Karpas-422 (cell line): ENCODE data around the gene RNU6-1. TPM values are rescaled to one million over a fixed set of nuclear protein-coding genes. Genes with fewer than 3 reads are reported as not detected.
A peak's percentile ranks its signal among the peaks of the same experiment; 100 is the strongest.

Experiments
- DNase-seq: peaks from one replicate; pipeline ENCODE4 v3.0.0-alpha.2; 2015
- H2AFZ ChIP-seq: fragments of 200-600 bp; sonication (generic); 2 replicates; pipeline ENCODE4 v1.6.1; 2014; ENCODE audit warnings: antibody characterized with exemption, low read length, mixed read lengths
- H3K27ac ChIP-seq: fragments of 200-600 bp; sonication (generic); 2 replicates; pipeline ENCODE4 v1.5.1; 2014; ENCODE audit warnings: mild to moderate bottlenecking, low read length, moderate library complexity
- H3K27me3 ChIP-seq: fragments of 200-600 bp; sonication (generic); 2 replicates; pipeline ENCODE4 v1.6.1; 2014; ENCODE audit warnings: low read length, mixed read lengths
- H3K36me3 ChIP-seq: fragments of 200-600 bp; sonication (generic); 2 replicates; pipeline ENCODE4 v1.6.1; 2014; ENCODE audit warnings: low read length, mixed read lengths; ENCODE audit not compliant: insufficient read depth
- H3K4me1 ChIP-seq: fragments of 200-600 bp; sonication (generic); 2 replicates; pipeline ENCODE4 v1.6.1; 2014; ENCODE audit warnings: mild to moderate bottlenecking, low read length, mixed read lengths
- H3K4me2 ChIP-seq: fragments of 200-600 bp; sonication (generic); 2 replicates; pipeline ENCODE4 v1.6.1; 2014; ENCODE audit warnings: low read length, low read depth, mild to moderate bottlenecking; ENCODE audit not compliant: poor library complexity, severe bottlenecking
- H3K4me3 ChIP-seq: fragments of 200-600 bp; sonication (generic); 2 replicates; pipeline ENCODE4 v1.5.1; 2014; ENCODE audit warnings: mild to moderate bottlenecking, antibody characterized with exemption, low read length, mixed read lengths
- H3K79me2 ChIP-seq: fragments of 200-600 bp; sonication (generic); 2 replicates; pipeline ENCODE4 v1.6.1; 2014; ENCODE audit warnings: mild to moderate bottlenecking, low read length, mixed read lengths
- H3K9ac ChIP-seq: fragments of 200-600 bp; sonication (generic); 2 replicates; pipeline ENCODE4 v1.6.0; 2014; ENCODE audit warnings: low read length
- H3K9me2 ChIP-seq: fragments of 200-600 bp; sonication (generic), shearing (Covaris generic); replicated peaks from 2 replicates; pipeline ENCODE4 v1.6.0; 2014; ENCODE audit warnings: mild to moderate bottlenecking, low read length, moderate library complexity; ENCODE audit not compliant: insufficient read depth
- H3K9me3 ChIP-seq: fragments of 300-700, 200-600 bp; sonication (generic); 2 replicates; pipeline ENCODE4 v1.6.1; 2014; ENCODE audit warnings: low read length, mixed read lengths
- H4K20me1 ChIP-seq: fragments of 200-600 bp; sonication (generic); 2 replicates; pipeline ENCODE4 v1.6.1; 2014; ENCODE audit warnings: mild to moderate bottlenecking, antibody characterized with exemption, low read length, low read depth; ENCODE audit not compliant: insufficient read depth
- total RNA-seq: library from RNA; depleted of rRNA; stranded (reverse); fragments of >200 nt; shearing (Covaris generic); gene quantifications from 2 replicates; pipeline ENCODE4 v1.2.3, GENCODE V29; 2014; ENCODE audit warnings: low replicate concordance

Gene RNU6-1
- total RNA-seq, 1 experiment from 2014 or later = not detected

DNA sequence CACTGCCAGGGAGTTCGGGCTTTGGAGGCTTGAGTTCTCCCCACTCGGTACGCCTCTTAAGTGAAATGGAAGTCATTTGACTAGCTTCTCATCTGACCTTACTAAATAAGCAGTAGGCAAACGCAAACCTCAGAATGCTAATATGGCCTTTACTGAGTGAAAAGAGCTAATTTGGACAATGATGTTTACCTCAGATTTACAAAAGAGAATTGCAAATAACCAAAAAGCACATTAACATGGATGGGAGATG, 1.6 kb upstream of the RNU6-1 start:
- DNase-seq = peak; percentile 80
- Histone ChIP-seq H3K9ac (peak overlapping the region; percentile 99), H3K4me1 (peaks cover 59% of the 10 kb centered on the region), H3K9me2 (no peaks in the 10 kb centered on the region), H3K9me3 (no peaks in the 10 kb centered on the region), H3K4me2 (peak overlapping the region; percentile 74), H2AFZ (peak overlapping the region; percentile 44; the same call in 1 of the 2 replicates), H3K36me3 (no peaks in the 10 kb centered on the region), H4K20me1 (no peaks in the 10 kb centered on the region), H3K27ac (peak overlapping the region; percentile 92), H3K4me3 (peak overlapping the region; percentile 93), H3K27me3 (no peaks in the 10 kb centered on the region), H3K79me2 (no peaks in the 10 kb centered on the region)

DNA sequence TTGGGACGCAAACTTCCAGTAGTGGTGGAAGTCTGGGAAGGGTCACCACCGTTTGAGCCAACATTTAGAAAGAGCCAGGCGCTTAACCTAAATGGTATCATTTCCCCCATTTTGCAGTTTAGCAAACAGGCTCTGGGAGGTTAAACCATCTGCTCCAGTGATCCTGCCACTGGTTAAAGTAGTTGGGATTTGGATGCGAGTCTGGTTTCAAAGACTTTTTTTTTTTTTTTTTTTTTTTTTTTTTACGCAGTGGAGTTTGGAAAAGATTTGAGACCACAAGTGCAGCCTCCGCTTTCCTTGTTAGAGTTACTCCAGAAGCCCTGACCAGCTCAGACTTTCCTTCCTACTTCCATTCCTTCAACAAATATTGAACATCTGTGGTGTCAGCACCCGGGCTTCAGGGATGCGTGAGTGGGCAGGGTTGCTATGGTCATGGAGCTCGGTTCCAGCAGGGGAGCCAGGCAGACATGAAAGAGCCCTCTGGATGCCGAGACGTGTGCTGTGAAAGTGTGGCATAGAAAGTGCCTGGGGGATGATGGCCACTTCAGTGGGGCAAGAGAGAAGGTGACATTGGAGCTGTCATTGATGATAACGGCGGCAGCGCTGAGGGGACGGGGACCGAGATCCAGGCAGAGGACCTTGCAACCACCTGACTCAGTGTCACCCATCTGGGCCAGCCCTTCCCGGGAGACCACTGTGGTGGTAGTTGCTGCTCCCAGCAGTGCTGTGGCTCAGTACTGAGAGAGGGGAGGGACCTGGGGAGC, 1.1 kb upstream of the RNU6-1 start:
- no peaks in the 10 kb centered on the region for H3K36me3 ChIP-seq
- H3K27me3 ChIP-seq = no peaks in the 10 kb centered on the region
- peak overlapping the region; percentile 99 for H3K9ac ChIP-seq
- H3K4me1 ChIP-seq = peaks cover 59% of the 10 kb centered on the region
- peak overlapping the region; percentile 61; the same call in 1 of the 2 replicates for H2AFZ ChIP-seq
- no peaks in the 10 kb centered on the region for H3K9me3 ChIP-seq
- peak overlapping the region; percentile 74 for H3K4me2 ChIP-seq
- H3K9me2 ChIP-seq = no peaks in the 10 kb centered on the region
- no peak for DNase-seq
- H4K20me1 ChIP-seq = no peaks in the 10 kb centered on the region
- H3K79me2 ChIP-seq = no peaks in the 10 kb centered on the region
- peak overlapping the region; percentile 92 for H3K27ac ChIP-seq
- H3K4me3 ChIP-seq = peak overlapping the region; percentile 93

DNA sequence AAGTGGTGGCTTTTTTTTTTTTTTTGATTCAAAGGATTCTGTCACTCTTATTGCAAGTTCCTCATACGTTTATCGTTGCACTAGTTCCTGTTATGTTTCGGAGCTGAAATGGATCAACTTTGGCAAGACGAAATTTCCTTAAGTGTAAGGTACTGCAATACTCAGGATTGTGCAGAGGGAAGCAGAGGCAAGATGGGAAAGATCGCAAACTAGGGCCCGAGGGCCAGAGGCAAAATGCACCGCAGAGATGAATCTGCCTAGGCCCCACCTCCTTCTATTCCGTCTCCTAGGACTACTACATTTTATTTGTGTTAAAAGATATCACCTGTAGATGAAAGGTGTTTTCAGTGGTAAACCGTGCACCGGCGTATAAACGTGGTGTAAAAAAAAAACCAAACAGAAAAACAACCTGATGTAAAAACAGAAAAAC, 331 bp downstream of the RNU6-1 start:
- H3K27me3 ChIP-seq = no peaks in the 10 kb centered on the region
- H2AFZ ChIP-seq = peak overlapping the region; percentile 41
- peak overlapping the region; percentile 92 for H3K27ac ChIP-seq
- H3K9ac ChIP-seq = peak overlapping the region; percentile 99
- H3K4me2 ChIP-seq = peak overlapping the region; percentile 74
- H3K9me2 ChIP-seq = no peaks in the 10 kb centered on the region
- H3K36me3 ChIP-seq = no peaks in the 10 kb centered on the region
- no peaks in the 10 kb centered on the region for H3K79me2 ChIP-seq
- H3K4me1 ChIP-seq = peaks cover 71% of the 10 kb centered on the region
- DNase-seq = peak; percentile 76
- no peaks in the 10 kb centered on the region for H3K9me3 ChIP-seq
- no peaks in the 10 kb centered on the region for H4K20me1 ChIP-seq
- peak overlapping the region; percentile 93 for H3K4me3 ChIP-seq

GRCh38 chr15:67838789-67839332, 984 bp downstream of the RNU6-1 start:
- no peaks in the 10 kb centered on the region for H3K79me2 ChIP-seq
- H3K9me3 ChIP-seq = no peaks in the 10 kb centered on the region
- H3K27ac ChIP-seq = peak overlapping the region; percentile 92
- DNase-seq = no peak
- peak overlapping the region; percentile 44; the same call in 1 of the 2 replicates for H2AFZ ChIP-seq
- no peaks in the 10 kb centered on the region for H4K20me1 ChIP-seq
- peak overlapping the region; percentile 99 for H3K9ac ChIP-seq
- H3K4me2 ChIP-seq = peak overlapping the region; percentile 74
- H3K9me2 ChIP-seq = no peaks in the 10 kb centered on the region
- H3K4me3 ChIP-seq = peak overlapping the region; percentile 93
- H3K4me1 ChIP-seq = peaks cover 70% of the 10 kb centered on the region
- H3K27me3 ChIP-seq = no peaks in the 10 kb centered on the region
- no peaks in the 10 kb centered on the region for H3K36me3 ChIP-seq

GRCh38 chr15:67836955-67837354, 2.9 kb downstream of the RNU6-1 start:
- H3K9me3 ChIP-seq = no peaks in the 10 kb centered on the region
- H2AFZ ChIP-seq = no peak overlapping the region
- H3K9ac ChIP-seq = no peak overlapping the region
- no peak overlapping the region for H3K4me2 ChIP-seq
- no peak for DNase-seq
- peaks cover 64% of the 10 kb centered on the region for H3K4me1 ChIP-seq
- H3K27ac ChIP-seq = no peak overlapping the region
- no peaks in the 10 kb centered on the region for H3K27me3 ChIP-seq
- H3K79me2 ChIP-seq = no peaks in the 10 kb centered on the region
- no peaks in the 10 kb centered on the region for H4K20me1 ChIP-seq
- no peaks in the 10 kb centered on the region for H3K9me2 ChIP-seq
- H3K36me3 ChIP-seq = no peaks in the 10 kb centered on the region
- no peak overlapping the region for H3K4me3 ChIP-seq

DNA sequence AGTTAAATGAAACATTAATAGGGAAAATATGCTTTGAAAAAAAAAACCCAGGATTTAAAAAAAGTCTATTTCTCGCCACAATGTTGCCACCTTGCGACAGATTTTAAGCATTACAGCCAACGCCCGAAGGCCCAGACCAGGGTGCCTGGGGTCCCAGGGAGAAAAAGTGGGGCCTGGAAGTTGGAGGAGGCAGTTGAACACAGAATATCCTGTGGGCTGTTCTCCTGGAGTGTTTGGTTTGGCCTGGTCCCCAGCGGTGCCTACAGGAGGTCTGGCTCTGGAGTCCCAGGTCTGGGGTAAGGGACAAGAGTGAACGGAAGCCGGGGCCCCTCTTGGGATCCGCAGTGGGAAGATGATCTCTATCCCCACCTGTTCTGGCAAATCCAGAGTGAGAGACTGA, 3.4 kb downstream of the RNU6-1 start:
- H3K9me2 ChIP-seq = no peaks in the 10 kb centered on the region
- no peak overlapping the region for H3K9ac ChIP-seq
- H3K27me3 ChIP-seq = no peaks in the 10 kb centered on the region
- H3K79me2 ChIP-seq = no peaks in the 10 kb centered on the region
- H3K4me1 ChIP-seq = peaks cover 60% of the 10 kb centered on the region
- H4K20me1 ChIP-seq = no peaks in the 10 kb centered on the region
- peak overlapping the region; percentile 72 for H3K4me2 ChIP-seq
- H3K9me3 ChIP-seq = no peaks in the 10 kb centered on the region
- DNase-seq = peak; percentile 86
- no peak overlapping the region for H3K27ac ChIP-seq
- H2AFZ ChIP-seq = no peak overlapping the region
- no peaks in the 10 kb centered on the region for H3K36me3 ChIP-seq
- H3K4me3 ChIP-seq = peak overlapping the region; percentile 61

DNA sequence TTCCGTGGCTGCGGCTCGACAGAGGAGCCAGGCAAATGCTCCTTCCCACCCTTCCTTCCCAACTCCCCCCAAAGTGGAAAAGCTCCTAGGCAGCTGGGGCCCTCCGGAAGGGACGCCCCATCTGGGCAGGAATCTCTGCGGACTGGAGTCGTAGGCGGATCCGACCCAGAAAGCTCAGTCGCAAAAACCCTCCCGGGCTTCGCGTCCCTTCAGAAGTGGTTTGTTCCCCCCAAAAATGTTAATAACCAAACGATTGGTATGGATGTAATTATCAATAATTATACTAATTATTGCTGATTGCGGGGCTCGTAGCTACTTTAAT, 3.8 kb downstream of the RNU6-1 start:
- no peaks in the 10 kb centered on the region for H3K27me3 ChIP-seq
- H3K79me2 ChIP-seq = no peaks in the 10 kb centered on the region
- H3K9ac ChIP-seq = peak overlapping the region; percentile 57
- peaks cover 56% of the 10 kb centered on the region for H3K4me1 ChIP-seq
- H3K36me3 ChIP-seq = no peaks in the 10 kb centered on the region
- no peak overlapping the region for H3K27ac ChIP-seq
- peak overlapping the region; percentile 61 for H3K4me3 ChIP-seq
- H3K4me2 ChIP-seq = peak overlapping the region; percentile 72
- no peaks in the 10 kb centered on the region for H4K20me1 ChIP-seq
- H3K9me3 ChIP-seq = no peaks in the 10 kb centered on the region
- no peak overlapping the region for H2AFZ ChIP-seq
- no peak for DNase-seq
- H3K9me2 ChIP-seq = no peaks in the 10 kb centered on the region

DNA sequence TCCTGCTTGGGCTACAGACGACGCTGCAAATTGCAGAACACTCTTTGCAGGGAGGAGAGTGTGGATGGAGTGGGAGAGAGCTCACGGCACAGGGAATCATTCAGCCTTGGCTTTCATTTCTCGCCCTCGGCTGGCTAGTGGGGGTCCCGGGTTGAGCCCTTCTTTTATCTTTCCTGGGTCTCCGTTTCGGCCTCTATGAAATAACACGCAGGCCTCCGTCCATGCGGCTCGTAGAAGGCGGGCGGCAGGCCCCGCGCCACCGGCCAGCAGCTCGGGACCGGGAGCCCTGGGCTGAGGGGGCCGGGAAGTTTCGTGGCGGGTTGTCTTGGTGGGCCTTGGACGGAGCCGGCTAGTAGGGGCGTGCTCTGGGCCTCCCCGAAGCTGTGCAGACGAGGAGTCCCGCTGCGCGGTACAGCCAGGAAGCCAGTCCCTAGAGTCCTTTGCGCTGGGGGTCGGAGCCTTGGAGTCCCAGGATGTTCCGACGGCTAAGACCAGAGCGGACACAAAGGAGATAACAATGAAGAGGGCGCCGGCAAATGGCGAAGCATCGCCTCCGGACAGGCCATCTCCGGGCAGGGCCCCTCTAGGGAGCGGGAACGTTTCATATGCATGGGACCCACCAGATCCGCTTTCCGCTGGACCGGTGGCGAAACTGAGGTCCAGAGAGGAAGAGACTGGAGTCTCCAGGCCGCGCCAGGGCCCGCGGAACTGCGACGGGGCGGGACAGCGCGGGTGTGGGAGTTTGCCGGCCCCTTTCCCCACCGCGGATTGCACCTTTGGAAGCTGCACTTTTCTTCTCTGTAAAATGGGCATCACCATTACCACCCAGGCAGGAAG, 4.3 kb downstream of the RNU6-1 start:
- Histone ChIP-seq H4K20me1 (no peaks in the 10 kb centered on the region), H3K27me3 (no peaks in the 10 kb centered on the region), H3K36me3 (no peaks in the 10 kb centered on the region), H3K4me1 (peaks cover 53% of the 10 kb centered on the region), H3K4me2 (peak overlapping the region; percentile 72), H3K79me2 (no peaks in the 10 kb centered on the region), H3K9me2 (no peaks in the 10 kb centered on the region), H3K27ac (no peak overlapping the region), H3K4me3 (peak overlapping the region; percentile 61), H3K9me3 (no peaks in the 10 kb centered on the region), H3K9ac (peak overlapping the region; percentile 57), H2AFZ (no peak overlapping the region)
- no peak for DNase-seq
